ENCODE results near the gene KRTAP9-8.
"Not testable (repeated sequence)": the region's sequence is repeated elsewhere in the genome, so short reads cannot be mapped to it uniquely, and the experiment has no call there.

Gene KRTAP9-8

GRCh38 chr17:41251261-41251660 lies 13.5 kb downstream of the KRTAP9-8 start:
- no peak overlapping the region for H3K27ac ChIP-seq
- TF ChIP-seq CTCF (IDR thresholded peaks at IDR 0.05): no peak
- H3K4me3 ChIP-seq: no peak overlapping the region
- DNase-seq (ENCODE audit: low spot score): no peak

- Histone ChIP-seq H3K4me3 (no peak overlapping the region), H3K27ac (no peak overlapping the region)
- no peak for TF ChIP-seq CTCF (IDR thresholded peaks at IDR 0.05)
- DNase-seq (ENCODE audit: low spot score): no peak
These were observed 17.1 kb downstream of the KRTAP9-8 start for GRCh38 chr17:41254861-41255260.

GRCh38 chr17:41255381-41256290 lies 17.8 kb downstream of the KRTAP9-8 start, which contains the start of gene KRTAP9-9:
Gene KRTAP9-9, plus strand, starts transcription at chr17:41255384.
- H3K4me3 ChIP-seq; DNase-seq (ENCODE audit: low spot score): not testable (repeated sequence)

GRCh38 chr17:41256291-41256685 lies 18.5 kb downstream of the KRTAP9-8 start:
- no peak overlapping the region for H3K27ac ChIP-seq
- no peak for TF ChIP-seq CTCF (IDR thresholded peaks at IDR 0.05)
- no peak for DNase-seq (ENCODE audit: low spot score)
- no peak overlapping the region for H3K4me3 ChIP-seq

More at GRCh38 chr17:41255381-41256290, 17.8 kb downstream of the KRTAP9-8 start, which contains the start of gene KRTAP9-9:
- H3K27ac ChIP-seq: not testable (repeated sequence)

- no peak for DNase-seq (ENCODE audit: low spot score)
- no peak overlapping the region for H3K27ac ChIP-seq
- H3K4me3 ChIP-seq: no peak overlapping the region
- no peak for TF ChIP-seq CTCF (IDR thresholded peaks at IDR 0.05)
These were observed 20.6 kb downstream of the KRTAP9-8 start for GRCh38 chr17:41258406-41258805.

- H3K4me3 ChIP-seq: no peak overlapping the region
- no peak for DNase-seq (ENCODE audit: low spot score)
- TF ChIP-seq CTCF (IDR thresholded peaks at IDR 0.05): no peak
These were observed 25.4 kb downstream of the KRTAP9-8 start for GRCh38 chr17:41263212-41263611.

GRCh38 chr17:41264599-41264998 lies 26.8 kb downstream of the KRTAP9-8 start:
- no peak for DNase-seq (ENCODE audit: low spot score)
- no peak for TF ChIP-seq CTCF (IDR thresholded peaks at IDR 0.05)
- H3K27ac ChIP-seq: no peak overlapping the region
- H3K4me3 ChIP-seq: no peak overlapping the region

More at GRCh38 chr17:41263212-41263611, 25.4 kb downstream of the KRTAP9-8 start:
- no peak overlapping the region for H3K27ac ChIP-seq
